ENCODE data around the gene TRPM3. TPM values are rescaled to one million over a fixed set of nuclear protein-coding genes. Genes with fewer than 3 reads are reported as not detected.

TRPM3 gene
- total RNA-seq, 4 donors from 2014 or later, result 0.11 to 1.3 (median 0.21) TPM

GRCh38 chr9:70949239-70949638, 172.2 kb downstream of the TRPM3 start:
- DNase-seq (ENCODE audit: low spot score in 2 of 2), result no peak
- whole genome bisulfite sequencing, result 65% methylated on average over 4 of the region's 4 CpGs
- H3K4me1 ChIP-seq, result peaks cover 3% of the 10 kb centered on the region
- H3K4me3 ChIP-seq, result no peak overlapping the region
- H3K36me3 ChIP-seq, result no peaks in the 10 kb centered on the region
- no peaks in the 10 kb centered on the region for H3K27me3 ChIP-seq
- TF ChIP-seq POLR2AphosphoS5 (IDR thresholded peaks at IDR 0.05) (no peak), POLR2A (IDR thresholded peaks at IDR 0.05) (no peak), EP300 (IDR thresholded peaks at IDR 0.05) (no peak), CTCF (IDR thresholded peaks at IDR 0.05) (no peak)
- H3K9me3 ChIP-seq, result no peaks in the 10 kb centered on the region
- no peak overlapping the region for H3K27ac ChIP-seq

GRCh38 chr9:70948744-70949143, 172.7 kb downstream of the TRPM3 start:
- H3K36me3 ChIP-seq, result no peaks in the 10 kb centered on the region
- H3K27me3 ChIP-seq, result no peaks in the 10 kb centered on the region
- TF ChIP-seq POLR2A (IDR thresholded peaks at IDR 0.05) (no peak), EP300 (IDR thresholded peaks at IDR 0.05) (no peak), POLR2AphosphoS5 (IDR thresholded peaks at IDR 0.05) (no peak), CTCF (IDR thresholded peaks at IDR 0.05) (no peak)
- WGBS, result 36% methylated on average over 1 of the region's 1 CpG
- no peak for DNase-seq (ENCODE audit: low spot score in 2 of 2)
- peaks cover 3% of the 10 kb centered on the region for H3K4me1 ChIP-seq
- H3K9me3 ChIP-seq, result no peaks in the 10 kb centered on the region
- H3K4me3 ChIP-seq, result no peak overlapping the region
- H3K27ac ChIP-seq, result no peak overlapping the region

- no peaks in the 10 kb centered on the region for H3K9me3 ChIP-seq
- 25% methylated on average over 2 of the region's 2 CpGs for whole genome bisulfite sequencing
- no peak overlapping the region for H3K4me3 ChIP-seq
- H3K36me3 ChIP-seq, result no peaks in the 10 kb centered on the region
- no peaks in the 10 kb centered on the region for H3K27me3 ChIP-seq
- H3K4me1 ChIP-seq, result peaks cover 3% of the 10 kb centered on the region
- no peak overlapping the region for H3K27ac ChIP-seq
- TF ChIP-seq POLR2AphosphoS5 (IDR thresholded peaks at IDR 0.05) (no peak), POLR2A (IDR thresholded peaks at IDR 0.05) (no peak), EP300 (IDR thresholded peaks at IDR 0.05) (no peak), CTCF (IDR thresholded peaks at IDR 0.05) (no peak)
- DNase-seq (ENCODE audit: low spot score in 2 of 2), result no peak
Measured at GRCh38 chr9:70947511-70947910, 173.9 kb downstream of the TRPM3 start.

- TF ChIP-seq EP300 (IDR thresholded peaks at IDR 0.05) (no peak), POLR2A (IDR thresholded peaks at IDR 0.05) (no peak), CTCF (IDR thresholded peaks at IDR 0.05) (no peak), POLR2AphosphoS5 (IDR thresholded peaks at IDR 0.05) (no peak)
- no peaks in the 10 kb centered on the region for H3K9me3 ChIP-seq
- H3K27me3 ChIP-seq, result no peaks in the 10 kb centered on the region
- no peak overlapping the region for H3K27ac ChIP-seq
- H3K36me3 ChIP-seq, result no peaks in the 10 kb centered on the region
- no peak overlapping the region for H3K4me3 ChIP-seq
- peaks cover 3% of the 10 kb centered on the region for H3K4me1 ChIP-seq
- DNase-seq (ENCODE audit: low spot score in 2 of 2), result no peak
Measured at GRCh38 chr9:70947086-70947485, 174.3 kb downstream of the TRPM3 start.

- no peak for DNase-seq (ENCODE audit: low spot score in 2 of 2)
- no peaks in the 10 kb centered on the region for H3K9me3 ChIP-seq
- TF ChIP-seq EP300 (IDR thresholded peaks at IDR 0.05) (no peak), CTCF (IDR thresholded peaks at IDR 0.05) (no peak), POLR2A (IDR thresholded peaks at IDR 0.05) (no peak), POLR2AphosphoS5 (IDR thresholded peaks at IDR 0.05) (no peak)
- no peaks in the 10 kb centered on the region for H3K27me3 ChIP-seq
- H3K4me1 ChIP-seq, result peaks cover 3% of the 10 kb centered on the region
- H3K36me3 ChIP-seq, result no peaks in the 10 kb centered on the region
- no peak overlapping the region for H3K4me3 ChIP-seq
- no peak overlapping the region for H3K27ac ChIP-seq
Measured at GRCh38 chr9:70945301-70945700, 176.1 kb downstream of the TRPM3 start.
